Transverse colon (tissue), 3 donors: ENCODE data around the gene IFT81.

Experiments used
- POLR2A ChIP-seq: fragments of 450-650 bp; IDR thresholded peaks from one replicate; pipeline ENCODE4 v1.6.1; 2016; ENCODE audit warnings: antibody characterized with exemption, mild to moderate bottlenecking, moderate library complexity
- TF ChIP-seq, protein P1 (sequence below), 5 experiments: fragments of 200-600 bp in 3 of 5; fragments of 450-650 bp in 2 of 5; sonication (generic) in 3 of 5; IDR thresholded peaks; 1 replicate in 2 of 5; 2 replicates in 3 of 5; pipeline ENCODE4 v1.5.1; 2016 to 2017; ENCODE audit warnings: antibody characterized with exemption in 5 of 5, inconsistent platforms in 3 of 5, mild to moderate bottlenecking in 2 of 5, moderate library complexity in 1 of 5

DNA sequence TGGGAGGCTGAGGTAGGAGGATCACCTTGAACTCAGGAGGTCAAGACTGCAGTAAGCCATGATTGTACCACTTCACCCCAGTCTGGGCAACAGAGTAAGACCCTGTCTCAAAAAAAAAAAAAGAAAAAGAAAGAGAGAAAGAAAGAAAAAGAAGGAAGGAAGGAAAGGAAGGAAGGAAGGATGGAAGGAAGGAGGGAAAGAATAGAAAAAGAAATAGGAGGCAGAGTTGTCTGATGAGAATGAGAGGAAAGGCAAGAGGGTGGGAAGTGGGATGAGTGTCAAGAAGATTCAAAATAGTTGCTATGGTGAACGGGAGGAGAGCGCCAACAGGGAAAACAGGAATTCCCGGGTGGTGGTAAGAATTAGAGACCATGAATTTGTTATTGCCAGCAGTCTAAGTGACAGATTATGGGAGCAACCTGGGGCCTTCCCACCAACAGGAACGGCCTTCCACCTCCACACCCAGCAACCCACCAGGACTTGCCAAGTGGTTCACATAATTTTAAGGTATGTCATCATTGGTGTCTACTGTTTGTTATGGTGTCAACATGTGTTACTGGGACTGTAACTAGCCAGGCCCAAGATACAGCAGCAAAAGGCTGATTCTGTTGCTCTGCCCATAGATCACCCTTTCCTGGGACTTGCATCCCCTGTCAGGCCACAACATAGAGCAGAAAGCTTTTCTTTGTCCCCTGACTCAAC is 39.7 kb upstream of the IFT81 start:
- TF ChIP-seq, protein P1, sequence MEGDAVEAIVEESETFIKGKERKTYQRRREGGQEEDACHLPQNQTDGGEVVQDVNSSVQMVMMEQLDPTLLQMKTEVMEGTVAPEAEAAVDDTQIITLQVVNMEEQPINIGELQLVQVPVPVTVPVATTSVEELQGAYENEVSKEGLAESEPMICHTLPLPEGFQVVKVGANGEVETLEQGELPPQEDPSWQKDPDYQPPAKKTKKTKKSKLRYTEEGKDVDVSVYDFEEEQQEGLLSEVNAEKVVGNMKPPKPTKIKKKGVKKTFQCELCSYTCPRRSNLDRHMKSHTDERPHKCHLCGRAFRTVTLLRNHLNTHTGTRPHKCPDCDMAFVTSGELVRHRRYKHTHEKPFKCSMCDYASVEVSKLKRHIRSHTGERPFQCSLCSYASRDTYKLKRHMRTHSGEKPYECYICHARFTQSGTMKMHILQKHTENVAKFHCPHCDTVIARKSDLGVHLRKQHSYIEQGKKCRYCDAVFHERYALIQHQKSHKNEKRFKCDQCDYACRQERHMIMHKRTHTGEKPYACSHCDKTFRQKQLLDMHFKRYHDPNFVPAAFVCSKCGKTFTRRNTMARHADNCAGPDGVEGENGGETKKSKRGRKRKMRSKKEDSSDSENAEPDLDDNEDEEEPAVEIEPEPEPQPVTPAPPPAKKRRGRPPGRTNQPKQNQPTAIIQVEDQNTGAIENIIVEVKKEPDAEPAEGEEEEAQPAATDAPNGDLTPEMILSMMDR (IDR thresholded peaks at IDR 0.05): no peak
- TF ChIP-seq POLR2A: no peak
